ENCODE measurements around the gene ZNF410.

DNA sequence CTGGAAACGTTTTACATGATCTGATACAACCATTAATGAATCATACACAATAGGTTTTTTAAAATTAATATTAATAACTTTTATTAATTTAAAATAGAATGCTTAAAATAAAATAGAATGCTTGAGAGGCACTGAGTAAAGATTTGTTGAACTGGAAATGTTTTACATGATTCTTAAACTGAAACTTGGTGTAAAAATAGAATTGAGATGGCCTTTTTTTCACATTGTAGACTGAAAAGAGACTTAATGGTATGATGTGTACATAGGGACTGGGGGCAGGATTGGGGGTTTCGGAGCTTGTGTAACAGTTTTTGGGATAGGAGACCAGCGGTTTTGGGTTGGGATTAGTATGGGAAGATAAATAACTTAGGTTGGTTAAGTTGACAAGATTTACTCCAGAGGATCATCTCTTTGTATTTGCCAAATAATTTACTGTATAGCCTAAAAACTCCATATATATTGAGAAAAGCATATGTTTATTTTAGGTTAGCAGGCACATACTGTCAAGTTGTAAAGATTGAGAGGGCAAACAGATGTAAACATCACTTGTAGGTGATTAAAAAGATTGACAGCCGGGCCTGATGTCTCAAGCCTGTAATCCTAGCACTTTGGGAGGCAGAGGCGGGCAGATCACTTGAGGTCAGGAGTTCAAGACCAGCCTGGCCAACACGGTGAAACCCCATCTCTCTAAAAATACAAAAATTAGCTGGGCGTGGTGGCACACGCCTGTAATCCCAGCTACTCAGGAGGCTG lies 2.0 kb upstream of the ZNF410 start:
- TF ChIP-seq JUN (IDR thresholded peaks at IDR 0.05; ENCODE audit: borderline replicate concordance, insufficient read depth, insufficient read length, low read depth) (no peak), CTCF (IDR thresholded peaks at IDR 0.05; ENCODE audit: extremely low read depth in 1 of 2, insufficient read depth in 1 of 2, low read depth in 1 of 2, low read length in 2 of 2) (no peak), POLR2AphosphoS5 (IDR thresholded peaks at IDR 0.05; ENCODE audit: insufficient read depth, low read depth, low read length) (no peak), POLR2A (IDR thresholded peaks at IDR 0.05; ENCODE audit: low read depth, low read length) (no peak), MYC (IDR thresholded peaks at IDR 0.05; ENCODE audit: low read depth, low read length) (no peak), EZH2 (IDR thresholded peaks at IDR 0.05; ENCODE audit: borderline replicate concordance, low read depth, low read length, severe bottlenecking) (no peak), MAX (IDR thresholded peaks at IDR 0.05; ENCODE audit: insufficient read depth, insufficient read length) (no peak), FOS (IDR thresholded peaks at IDR 0.05; ENCODE audit: borderline replicate concordance, insufficient read depth, low read length) (no peak), GATA2 (IDR thresholded peaks at IDR 0.05; ENCODE audit: insufficient read depth, insufficient read length, low read depth, low read length) (no peak)

All from endothelial cell of umbilical vein (primary cell).